Effector memory CD4-positive, alpha-beta T cell (primary cell): ENCODE data around the gene ABCC12.

Experiments used
- DNase-seq, 3 donors: peaks; one replicate each; pipeline ENCODE4 v3.0.0-alpha.2; 2020
- H3K27ac ChIP-seq: 2 replicates; pipeline ENCODE4 v1.7.0; 2013; ENCODE audit warnings: mild to moderate bottlenecking, low read length, moderate library complexity; ENCODE audit not compliant: insufficient read depth, poor library complexity, severe bottlenecking
- H3K27me3 ChIP-seq: replicated peaks from 2 replicates; pipeline ENCODE4 v1.7.0; 2013; ENCODE audit warnings: mild to moderate bottlenecking, low read length; ENCODE audit not compliant: insufficient read depth, control insufficient read depth, poor library complexity, severe bottlenecking
- H3K36me3 ChIP-seq: 2 replicates; pipeline ENCODE4 v1.7.0; 2013; ENCODE audit warnings: mild to moderate bottlenecking, low read length, moderate library complexity; ENCODE audit not compliant: control insufficient read depth, insufficient read depth
- H3K4me1 ChIP-seq: 2 replicates; pipeline ENCODE4 v1.7.0; 2013; ENCODE audit warnings: low read length, mild to moderate bottlenecking; ENCODE audit not compliant: control insufficient read depth, insufficient read depth, poor library complexity, severe bottlenecking
- H3K4me3 ChIP-seq: 2 replicates; pipeline ENCODE4 v1.7.0; 2013; ENCODE audit warnings: low read length, low read depth, mild to moderate bottlenecking; ENCODE audit not compliant: insufficient read depth, poor library complexity, severe bottlenecking
- H3K9me3 ChIP-seq: 2 replicates; pipeline ENCODE4 v1.7.0; 2013; ENCODE audit warnings: mild to moderate bottlenecking, low read length, moderate library complexity; ENCODE audit not compliant: control insufficient read depth

The ABCC12 gene

DNA sequence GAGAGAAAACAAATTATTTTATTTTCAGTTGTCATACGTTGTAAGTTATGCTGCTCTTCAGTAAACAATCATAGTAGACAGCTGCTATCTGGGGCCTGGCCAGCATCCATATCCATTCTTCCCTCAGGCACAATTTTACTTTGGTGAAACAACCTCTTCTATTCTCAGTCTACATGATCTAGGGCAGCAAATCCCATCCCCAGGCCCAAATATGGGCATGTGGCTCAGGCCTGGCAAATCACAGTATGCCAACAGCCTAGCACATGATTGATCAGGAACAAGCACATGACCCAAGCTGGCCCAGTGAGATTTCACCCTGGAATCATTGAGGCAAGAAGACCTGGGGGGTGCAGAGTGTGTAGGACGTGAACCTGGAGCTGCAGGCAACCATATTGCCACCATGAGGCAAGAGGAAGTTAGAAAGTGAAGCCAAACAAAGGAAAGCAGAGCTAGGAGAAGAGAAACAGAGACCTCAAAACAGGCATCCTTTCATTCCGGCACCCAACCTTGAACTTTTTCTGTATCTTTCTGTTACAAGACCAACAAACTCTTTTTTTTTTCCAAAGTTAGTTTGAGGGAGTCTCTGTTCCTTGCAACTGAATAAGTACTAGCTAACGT lies 10.3 kb upstream of the ABCC12 start:
- H3K4me1 ChIP-seq: no peaks in the 10 kb centered on the region
- no peaks in the 10 kb centered on the region for H3K36me3 ChIP-seq
- no peak overlapping the region for H3K27ac ChIP-seq
- DNase-seq: no peak
- no peaks in the 10 kb centered on the region for H3K27me3 ChIP-seq
- no peak overlapping the region for H3K4me3 ChIP-seq
- no peaks in the 10 kb centered on the region for H3K9me3 ChIP-seq

- Histone ChIP-seq H3K4me1 (no peaks in the 10 kb centered on the region), H3K4me3 (no peak overlapping the region), H3K9me3 (no peaks in the 10 kb centered on the region), H3K27ac (no peak overlapping the region), H3K36me3 (no peaks in the 10 kb centered on the region), H3K27me3 (no peaks in the 10 kb centered on the region)
- DNase-seq: peak; percentile 28 to 46 (median 36)
Measured at GRCh38 chr16:48164907-48165715, 9.3 kb upstream of the ABCC12 start.

- H3K9me3 ChIP-seq: no peaks in the 10 kb centered on the region
- DNase-seq: no peak
Measured at GRCh38 chr16:48162839-48163410, 7.1 kb upstream of the ABCC12 start.

DNA sequence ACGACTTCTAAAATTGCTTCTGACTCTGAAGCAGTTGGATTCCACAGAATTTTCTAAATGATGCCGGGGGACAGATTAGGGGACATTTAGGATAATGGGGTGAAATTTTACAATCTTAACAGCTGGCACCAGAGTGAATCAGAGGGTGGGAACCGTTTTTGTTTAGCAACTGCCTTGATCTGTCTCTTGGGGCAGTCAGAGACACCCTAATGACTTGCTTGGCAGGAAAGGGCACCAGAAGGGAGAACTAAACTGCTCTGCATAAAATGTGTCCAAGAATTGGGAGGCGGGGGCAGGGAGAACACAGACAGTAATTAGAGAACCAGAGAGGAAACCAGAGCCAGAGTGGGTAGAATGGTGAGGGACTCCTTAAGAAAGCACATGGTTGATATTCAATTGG lies 6.1 kb upstream of the ABCC12 start:
- Histone ChIP-seq H3K27ac (no peak overlapping the region), H3K4me3 (no peak overlapping the region), H3K27me3 (no peaks in the 10 kb centered on the region), H3K4me1 (no peaks in the 10 kb centered on the region), H3K9me3 (no peaks in the 10 kb centered on the region), H3K36me3 (no peaks in the 10 kb centered on the region)
- DNase-seq: no peak

More at GRCh38 chr16:48162839-48163410, 7.1 kb upstream of the ABCC12 start:
- Histone ChIP-seq H3K4me3 (no peak overlapping the region), H3K27me3 (no peaks in the 10 kb centered on the region), H3K36me3 (no peaks in the 10 kb centered on the region), H3K4me1 (no peaks in the 10 kb centered on the region), H3K27ac (no peak overlapping the region)

DNA sequence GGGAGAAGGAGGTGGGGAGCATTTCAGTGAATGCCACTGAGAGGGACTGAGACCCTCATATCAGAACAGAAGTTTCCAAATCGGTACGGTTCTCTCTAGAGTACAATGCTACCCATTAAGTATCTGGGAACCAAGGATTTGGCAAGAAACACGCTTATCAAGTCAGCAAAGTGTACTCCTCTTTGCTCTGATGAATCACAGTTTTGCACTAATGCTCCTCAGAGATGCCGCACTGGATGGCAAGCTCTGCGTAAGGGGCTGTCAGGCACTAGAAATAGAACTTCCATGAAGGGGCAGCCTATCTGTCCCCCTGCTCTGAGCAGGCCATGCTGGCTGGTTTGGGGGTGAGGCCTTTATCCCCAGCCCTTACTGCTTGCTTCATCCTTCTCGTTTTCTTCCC lies 4.8 kb upstream of the ABCC12 start:
- Histone ChIP-seq H3K9me3 (no peaks in the 10 kb centered on the region), H3K4me3 (no peak overlapping the region), H3K36me3 (no peaks in the 10 kb centered on the region), H3K27ac (no peak overlapping the region), H3K27me3 (no peaks in the 10 kb centered on the region), H3K4me1 (peaks cover 3% of the 10 kb centered on the region)
- DNase-seq: no peak

- no peaks in the 10 kb centered on the region for H3K27me3 ChIP-seq
- H3K9me3 ChIP-seq: no peaks in the 10 kb centered on the region
- H3K4me1 ChIP-seq: peaks cover 3% of the 10 kb centered on the region
- no peak for DNase-seq
- no peak overlapping the region for H3K27ac ChIP-seq
- no peaks in the 10 kb centered on the region for H3K36me3 ChIP-seq
- no peak overlapping the region for H3K4me3 ChIP-seq
Measured at GRCh38 chr16:48158296-48158695, 2.5 kb upstream of the ABCC12 start.

- Histone ChIP-seq H3K36me3 (no peaks in the 10 kb centered on the region), H3K27me3 (no peaks in the 10 kb centered on the region), H3K27ac (no peak overlapping the region), H3K9me3 (no peaks in the 10 kb centered on the region), H3K4me1 (peaks cover 3% of the 10 kb centered on the region), H3K4me3 (no peak overlapping the region)
- DNase-seq: no peak
Measured at GRCh38 chr16:48157794-48158193, 2.0 kb upstream of the ABCC12 start.

GRCh38 chr16:48157302-48157701 lies 1.5 kb upstream of the ABCC12 start:
- DNase-seq: no peak

DNA sequence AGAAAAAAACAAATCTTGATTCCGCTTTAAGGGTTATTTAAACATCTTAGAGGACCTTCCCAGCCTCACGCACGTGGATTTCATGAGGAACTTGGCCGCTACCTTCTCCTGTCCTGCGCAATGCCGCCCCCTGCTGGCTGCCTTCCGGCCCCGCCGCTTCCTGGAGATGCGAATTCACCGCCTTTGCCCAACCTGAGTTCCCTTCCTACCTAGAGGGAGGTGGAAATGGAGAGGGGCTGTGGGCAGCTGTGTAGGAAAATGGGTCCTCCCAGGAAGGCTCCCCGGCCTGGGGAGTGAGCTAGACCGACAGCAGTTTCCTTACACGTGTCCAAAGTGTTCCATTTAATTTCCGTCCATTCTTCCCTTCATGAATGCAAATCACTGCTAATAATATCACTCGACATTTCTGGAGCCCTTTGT lies 1.0 kb upstream of the ABCC12 start:
- H3K4me1 ChIP-seq: peaks cover 3% of the 10 kb centered on the region
- no peak overlapping the region for H3K4me3 ChIP-seq
- no peak overlapping the region for H3K27ac ChIP-seq
- no peaks in the 10 kb centered on the region for H3K9me3 ChIP-seq
- H3K27me3 ChIP-seq: no peaks in the 10 kb centered on the region
- H3K36me3 ChIP-seq: no peaks in the 10 kb centered on the region
- DNase-seq: peak; percentile 44 to 66 (median 46)

More at GRCh38 chr16:48157302-48157701, 1.5 kb upstream of the ABCC12 start:
- H3K27me3 ChIP-seq: no peaks in the 10 kb centered on the region
- peaks cover 3% of the 10 kb centered on the region for H3K4me1 ChIP-seq
- no peak overlapping the region for H3K27ac ChIP-seq
- no peak overlapping the region for H3K4me3 ChIP-seq
- H3K9me3 ChIP-seq: no peaks in the 10 kb centered on the region
- no peaks in the 10 kb centered on the region for H3K36me3 ChIP-seq

- Histone ChIP-seq H3K9me3 (no peaks in the 10 kb centered on the region), H3K4me3 (no peak overlapping the region), H3K4me1 (peaks cover 3% of the 10 kb centered on the region), H3K27ac (no peak overlapping the region), H3K27me3 (no peaks in the 10 kb centered on the region), H3K36me3 (no peaks in the 10 kb centered on the region)
- DNase-seq: no peak
Measured at GRCh38 chr16:48153774-48154173, 2.0 kb downstream of the ABCC12 start.
